ENCODE results near the gene PUS7L. TPM values are rescaled to one million over a fixed set of nuclear protein-coding genes. Genes with fewer than 3 reads are reported as not detected.
"Not testable (repeated sequence)": the region's sequence is repeated elsewhere in the genome, so short reads cannot be mapped to it uniquely, and the experiment has no call there.

Gene PUS7L
- total RNA-seq, 2 donors from 2014 or later: 7.6 to 8.9 TPM

DNA sequence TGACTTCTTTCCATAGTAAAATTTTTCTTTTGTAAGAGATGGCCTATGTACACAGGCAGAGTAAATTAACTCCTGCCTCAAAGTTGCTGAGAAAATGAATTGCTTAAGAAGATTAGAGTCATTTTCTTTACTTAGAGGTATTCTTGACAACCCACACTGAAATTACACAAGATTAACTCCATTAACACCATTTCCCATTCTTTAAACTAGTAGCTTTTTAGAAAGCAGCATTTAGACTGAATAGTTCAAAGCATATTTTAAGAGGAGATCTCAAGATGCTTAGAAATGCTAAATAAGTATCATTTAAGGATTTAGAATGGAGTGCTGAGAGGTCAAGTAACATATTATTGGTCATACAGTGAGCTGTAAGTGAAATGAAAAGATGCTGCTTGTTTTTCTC is 35.5 kb downstream of the PUS7L start:
- ATAC-seq (ENCODE audit: insufficient number of reproducible peaks, low FRiP score, low read depth) (no peak), DNase-seq (ENCODE audit: low spot score) (no peak)
- TF ChIP-seq, protein P1, sequence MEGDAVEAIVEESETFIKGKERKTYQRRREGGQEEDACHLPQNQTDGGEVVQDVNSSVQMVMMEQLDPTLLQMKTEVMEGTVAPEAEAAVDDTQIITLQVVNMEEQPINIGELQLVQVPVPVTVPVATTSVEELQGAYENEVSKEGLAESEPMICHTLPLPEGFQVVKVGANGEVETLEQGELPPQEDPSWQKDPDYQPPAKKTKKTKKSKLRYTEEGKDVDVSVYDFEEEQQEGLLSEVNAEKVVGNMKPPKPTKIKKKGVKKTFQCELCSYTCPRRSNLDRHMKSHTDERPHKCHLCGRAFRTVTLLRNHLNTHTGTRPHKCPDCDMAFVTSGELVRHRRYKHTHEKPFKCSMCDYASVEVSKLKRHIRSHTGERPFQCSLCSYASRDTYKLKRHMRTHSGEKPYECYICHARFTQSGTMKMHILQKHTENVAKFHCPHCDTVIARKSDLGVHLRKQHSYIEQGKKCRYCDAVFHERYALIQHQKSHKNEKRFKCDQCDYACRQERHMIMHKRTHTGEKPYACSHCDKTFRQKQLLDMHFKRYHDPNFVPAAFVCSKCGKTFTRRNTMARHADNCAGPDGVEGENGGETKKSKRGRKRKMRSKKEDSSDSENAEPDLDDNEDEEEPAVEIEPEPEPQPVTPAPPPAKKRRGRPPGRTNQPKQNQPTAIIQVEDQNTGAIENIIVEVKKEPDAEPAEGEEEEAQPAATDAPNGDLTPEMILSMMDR (IDR thresholded peaks at IDR 0.05): no peak
- Histone ChIP-seq H3K27me3 (replicated peaks; ENCODE audit: insufficient read depth) (no peaks in the 10 kb centered on the region), H3K9me3 (no peaks in the 10 kb centered on the region), H3K4me1 (ENCODE audit: control insufficient read depth in 1 of 2, low read depth in 2 of 2) (no peaks in the 10 kb centered on the region), H3K36me3 (no peaks in the 10 kb centered on the region), H3K27ac (no peak overlapping the region), H3K4me3 (no peak overlapping the region)

- H3K4me3 ChIP-seq: no peak overlapping the region
- ATAC-seq (ENCODE audit: insufficient number of reproducible peaks, low FRiP score, low read depth) (no peak), DNase-seq (ENCODE audit: low spot score) (no peak)
- TF ChIP-seq, protein P1 (IDR thresholded peaks at IDR 0.05): no peak
- no peaks in the 10 kb centered on the region for H3K36me3 ChIP-seq
- H3K27ac ChIP-seq: no peak overlapping the region
- no peaks in the 10 kb centered on the region for H3K9me3 ChIP-seq
- H3K4me1 ChIP-seq (ENCODE audit: control insufficient read depth in 1 of 2, low read depth in 2 of 2): no peaks in the 10 kb centered on the region
- no peaks in the 10 kb centered on the region for H3K27me3 ChIP-seq (replicated peaks; ENCODE audit: insufficient read depth)
These were observed 36.0 kb downstream of the PUS7L start for GRCh38 chr12:43722621-43723020.

GRCh38 chr12:43711348-43711747 is 47.2 kb downstream of the PUS7L start:
- Histone ChIP-seq H3K4me1 (ENCODE audit: control insufficient read depth in 1 of 2, low read depth in 2 of 2) (no peaks in the 10 kb centered on the region), H3K27me3 (replicated peaks; ENCODE audit: insufficient read depth) (no peaks in the 10 kb centered on the region), H3K9me3 (no peaks in the 10 kb centered on the region), H3K36me3 (no peaks in the 10 kb centered on the region), H3K27ac (no peak overlapping the region), H3K4me3 (no peak overlapping the region)
- ATAC-seq (ENCODE audit: insufficient number of reproducible peaks, low FRiP score, low read depth) (no peak), DNase-seq (ENCODE audit: low spot score) (no peak)
- TF ChIP-seq, protein P1 (IDR thresholded peaks at IDR 0.05): no peak

GRCh38 chr12:43703772-43704171 is 54.8 kb downstream of the PUS7L start:
- H3K9me3 ChIP-seq; H3K36me3 ChIP-seq; H3K27ac ChIP-seq; H3K27me3 ChIP-seq (replicated peaks; ENCODE audit: insufficient read depth); ATAC-seq (ENCODE audit: insufficient number of reproducible peaks, low FRiP score, low read depth); H3K4me3 ChIP-seq; H3K4me1 ChIP-seq (ENCODE audit: control insufficient read depth in 1 of 2, low read depth in 2 of 2); DNase-seq (ENCODE audit: low spot score): not testable (repeated sequence)

DNA sequence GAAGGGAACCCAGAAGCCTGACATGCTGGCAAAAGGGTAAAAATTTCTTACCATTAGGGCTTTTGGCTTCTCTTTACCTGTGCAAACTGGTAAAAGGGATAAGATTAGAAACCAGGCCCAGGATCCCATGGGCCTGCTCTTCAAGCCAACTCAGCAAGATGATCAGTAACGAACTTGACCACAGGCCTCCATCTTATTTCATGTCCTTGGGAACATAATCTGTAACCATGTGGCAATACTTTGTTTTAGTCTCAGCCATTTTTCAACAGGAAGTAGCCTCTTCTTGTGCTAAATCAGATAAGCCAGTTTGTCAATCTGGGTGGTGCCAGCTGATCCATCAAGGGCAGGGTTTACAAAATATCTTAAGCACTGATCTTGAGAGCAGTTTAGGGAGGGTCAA is 57.4 kb downstream of the PUS7L start:
- H3K4me1 ChIP-seq (ENCODE audit: control insufficient read depth in 1 of 2, low read depth in 2 of 2); DNase-seq (ENCODE audit: low spot score); H3K4me3 ChIP-seq; H3K27me3 ChIP-seq (replicated peaks; ENCODE audit: insufficient read depth); H3K36me3 ChIP-seq; H3K27ac ChIP-seq; ATAC-seq (ENCODE audit: insufficient number of reproducible peaks, low FRiP score, low read depth); H3K9me3 ChIP-seq: not testable (repeated sequence)

- Histone ChIP-seq H3K4me1 (ENCODE audit: control insufficient read depth in 1 of 2, low read depth in 2 of 2) (no peaks in the 10 kb centered on the region), H3K9me3 (no peaks in the 10 kb centered on the region), H3K4me3 (no peak overlapping the region), H3K27ac (no peak overlapping the region), H3K27me3 (replicated peaks; ENCODE audit: insufficient read depth) (no peaks in the 10 kb centered on the region), H3K36me3 (no peaks in the 10 kb centered on the region)
- ATAC-seq (ENCODE audit: insufficient number of reproducible peaks, low FRiP score, low read depth): no peak
- TF ChIP-seq, protein P1 (IDR thresholded peaks at IDR 0.05): no peak
- no peak for DNase-seq (ENCODE audit: low spot score)
These were observed 62.4 kb downstream of the PUS7L start for GRCh38 chr12:43696154-43696553.
